ENCODE data around the gene BTBD17.

DNA sequence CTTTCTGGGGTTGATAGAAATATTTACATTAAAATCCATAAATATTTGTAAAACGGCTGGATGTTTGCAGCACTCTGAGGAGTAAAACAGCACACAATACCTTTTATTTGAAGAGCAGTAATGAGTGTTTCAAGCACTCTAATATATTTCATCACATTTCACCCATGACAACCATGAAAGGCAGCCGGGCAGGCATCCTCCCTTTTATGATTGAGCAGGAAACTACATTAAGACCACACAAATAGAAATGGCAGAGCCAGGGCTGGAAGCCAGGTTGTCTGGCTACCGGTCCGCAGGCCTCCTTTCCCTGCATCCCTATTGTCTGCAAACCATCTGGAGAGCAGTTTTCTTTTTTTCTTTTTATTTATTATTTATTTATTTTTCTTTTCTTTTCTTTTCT lies 47.1 kb upstream of the BTBD17 start:
- TF ChIP-seq, protein P1, sequence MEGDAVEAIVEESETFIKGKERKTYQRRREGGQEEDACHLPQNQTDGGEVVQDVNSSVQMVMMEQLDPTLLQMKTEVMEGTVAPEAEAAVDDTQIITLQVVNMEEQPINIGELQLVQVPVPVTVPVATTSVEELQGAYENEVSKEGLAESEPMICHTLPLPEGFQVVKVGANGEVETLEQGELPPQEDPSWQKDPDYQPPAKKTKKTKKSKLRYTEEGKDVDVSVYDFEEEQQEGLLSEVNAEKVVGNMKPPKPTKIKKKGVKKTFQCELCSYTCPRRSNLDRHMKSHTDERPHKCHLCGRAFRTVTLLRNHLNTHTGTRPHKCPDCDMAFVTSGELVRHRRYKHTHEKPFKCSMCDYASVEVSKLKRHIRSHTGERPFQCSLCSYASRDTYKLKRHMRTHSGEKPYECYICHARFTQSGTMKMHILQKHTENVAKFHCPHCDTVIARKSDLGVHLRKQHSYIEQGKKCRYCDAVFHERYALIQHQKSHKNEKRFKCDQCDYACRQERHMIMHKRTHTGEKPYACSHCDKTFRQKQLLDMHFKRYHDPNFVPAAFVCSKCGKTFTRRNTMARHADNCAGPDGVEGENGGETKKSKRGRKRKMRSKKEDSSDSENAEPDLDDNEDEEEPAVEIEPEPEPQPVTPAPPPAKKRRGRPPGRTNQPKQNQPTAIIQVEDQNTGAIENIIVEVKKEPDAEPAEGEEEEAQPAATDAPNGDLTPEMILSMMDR (IDR thresholded peaks at IDR 0.05; ENCODE audit: poor library complexity) = no peak
- TF ChIP-seq EZH2 (IDR thresholded peaks at IDR 0.05; ENCODE audit: borderline replicate concordance) = no peak
- TF ChIP-seq EZH2phosphoT487 (IDR thresholded peaks at IDR 0.05; ENCODE audit: low read depth, severe bottlenecking, unreplicated experiment) = no peak
